ENCODE measurements around the gene CFAP20DC.

GRCh38 chr3:58884453-58884852 lies 165.4 kb downstream of the CFAP20DC start:
- TF ChIP-seq POLR2A (IDR thresholded peaks at IDR 0.05) (no peak), CTCF (IDR thresholded peaks at IDR 0.05) (no peak)
